ELF-1 (cell line): ENCODE measurements around the gene SCNM1.
"Not testable (repeated sequence)": the region's sequence is repeated elsewhere in the genome, so short reads cannot be mapped to it uniquely, and the experiment has no call there.

Experiments used
- DNase-seq: peaks from one replicate; pipeline ENCODE4 v3.0.0-alpha.2; 2016; ENCODE audit warnings: low read depth, low spot score

SCNM1 gene

GRCh38 chr1:151193304-151193703, 27.4 kb downstream of the SCNM1 start:
- DNase-seq = no peak

DNA sequence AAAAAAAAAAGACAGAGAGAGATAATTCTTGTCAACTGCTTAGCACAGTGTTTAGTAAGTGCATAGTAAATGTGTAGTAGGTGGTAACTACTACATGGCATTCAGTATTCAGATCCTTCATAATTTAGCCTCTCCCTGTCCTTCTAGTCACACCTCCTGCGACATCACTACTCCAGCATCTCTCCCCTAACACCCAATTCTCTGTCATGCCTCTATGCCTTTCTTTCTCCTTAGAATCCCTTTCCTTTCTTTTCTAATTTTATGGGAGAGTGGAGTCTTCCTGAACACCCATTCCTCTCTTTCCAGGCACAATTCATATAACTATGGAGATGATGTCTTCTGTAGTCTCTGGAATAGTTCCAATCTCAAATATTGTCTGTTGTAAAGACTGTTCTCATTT, 27.9 kb downstream of the SCNM1 start:
- DNase-seq = no peak

- DNase-seq = peak; percentile 39
Measured at GRCh38 chr1:151194894-151195594, 29.1 kb downstream of the SCNM1 start.

DNA sequence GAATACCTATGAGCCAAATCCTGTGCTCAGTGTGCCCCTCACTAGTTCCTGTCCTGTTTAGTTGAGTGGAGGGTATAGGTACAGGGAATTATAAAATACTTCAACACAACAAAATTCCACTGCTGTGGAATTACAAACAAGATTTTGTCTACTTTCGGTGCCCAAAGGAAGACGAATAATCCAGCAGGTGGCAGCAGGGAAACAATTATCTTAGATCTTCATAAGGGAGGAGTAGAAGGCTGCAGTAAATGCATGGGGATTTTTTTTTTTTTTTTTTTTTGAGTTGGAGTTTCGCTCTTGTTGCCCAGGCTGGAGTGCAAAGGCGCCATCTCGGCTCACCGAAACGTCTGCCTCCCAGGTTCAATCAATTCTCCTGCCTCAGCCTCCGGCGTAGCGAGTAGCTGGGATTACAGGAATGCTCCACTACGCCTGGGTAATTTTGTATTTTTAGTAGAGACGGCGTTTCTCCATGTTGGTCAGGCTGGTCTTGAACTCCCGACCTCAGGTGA, 30.4 kb downstream of the SCNM1 start:
- DNase-seq = peak; percentile 61

- DNase-seq = no peak
Measured at GRCh38 chr1:151197863-151198253, 31.9 kb downstream of the SCNM1 start.

DNA sequence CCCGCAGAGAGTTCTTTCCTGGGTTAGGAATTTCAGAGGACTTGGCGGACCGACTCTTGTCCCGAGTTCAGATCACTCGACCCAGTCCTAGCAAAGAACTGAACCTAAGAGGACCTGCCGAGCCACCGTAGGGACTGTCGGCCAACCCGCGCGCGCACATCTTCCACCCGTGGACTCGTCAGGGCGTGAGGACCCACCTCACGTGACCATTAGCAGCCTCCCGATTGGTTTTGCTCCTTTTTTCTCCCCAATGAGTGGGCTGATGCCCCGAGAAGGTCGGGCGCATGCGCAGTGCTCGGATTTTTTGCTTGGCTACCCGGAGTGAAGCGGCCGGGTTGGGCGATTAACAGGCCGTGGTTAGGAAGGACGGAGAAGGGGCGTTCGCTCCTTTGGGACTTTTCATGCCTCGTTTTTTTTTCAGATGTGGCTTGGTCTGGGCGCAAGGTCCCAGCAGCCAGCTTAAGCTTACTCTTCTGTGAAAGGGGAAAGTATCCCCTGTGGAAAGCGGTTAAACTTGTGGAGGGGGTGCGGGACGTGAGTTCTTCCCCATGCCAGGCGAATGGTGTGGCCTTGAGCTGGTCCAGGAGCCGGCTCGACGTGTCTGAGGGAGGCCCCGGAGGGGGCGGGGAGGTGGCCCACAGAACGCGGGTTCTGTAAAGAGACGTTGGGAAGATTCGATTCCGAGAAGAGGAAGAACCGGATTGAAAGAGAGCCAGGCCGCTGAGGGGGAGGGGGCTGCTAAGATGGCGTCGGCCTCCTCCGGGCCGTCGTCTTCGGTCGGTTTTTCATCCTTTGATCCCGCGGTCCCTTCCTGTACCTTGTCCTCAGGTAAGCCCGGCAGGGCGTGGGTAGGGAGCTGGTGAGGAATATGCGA, 32.5 kb downstream of the SCNM1 start, which contains the start of gene PIP5K1A:
TSS of gene PIP5K1A (plus strand) at position 299 of the 874 bp plus-strand sequence. CDS start at position 744, 445 bp downstream.
- DNase-seq = peak; percentile 98

GRCh38 chr1:151199873-151200581, 34.1 kb downstream of the SCNM1 start:
- DNase-seq = no peak

GRCh38 chr1:151205381-151205965, 39.5 kb downstream of the SCNM1 start:
- DNase-seq = not testable (repeated sequence)

- no peak for DNase-seq
Measured at GRCh38 chr1:151210830-151211229, 44.9 kb downstream of the SCNM1 start.

DNA sequence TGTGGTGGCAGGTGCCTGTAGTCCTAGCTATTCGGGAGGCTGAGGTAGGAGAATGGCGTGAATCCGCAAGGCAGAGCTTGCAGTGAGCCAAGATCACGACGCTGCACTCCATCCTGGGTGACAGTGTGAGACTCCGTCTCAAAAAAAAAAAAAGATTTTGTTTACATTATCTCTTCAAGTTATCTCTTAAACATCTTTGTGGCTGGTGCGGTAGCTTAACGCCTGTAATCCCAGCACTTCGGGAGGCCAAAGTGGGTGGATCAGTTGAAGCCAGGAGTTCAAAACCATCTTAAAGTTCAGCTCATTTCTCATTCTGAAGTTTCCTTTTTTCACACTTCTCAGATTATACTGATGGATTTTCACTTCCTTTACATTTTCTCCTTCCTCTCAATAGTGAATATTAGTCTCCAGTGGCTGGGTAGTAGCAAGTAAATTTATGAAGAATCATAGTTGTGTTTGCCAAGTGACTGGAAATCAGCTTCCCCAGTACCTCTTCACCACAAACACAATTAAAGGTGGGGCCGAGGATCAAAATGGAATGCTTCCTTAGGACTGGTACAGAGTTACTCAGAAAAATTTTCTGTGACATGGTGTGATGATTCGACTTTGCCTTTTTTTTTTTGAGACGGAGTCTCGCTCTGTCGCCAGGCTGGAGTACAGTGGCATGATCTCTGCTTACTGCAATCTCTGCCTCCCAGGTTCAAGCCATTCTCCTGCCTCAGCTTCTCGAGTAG, 46.2 kb downstream of the SCNM1 start:
- no peak for DNase-seq

- no peak for DNase-seq
Measured at GRCh38 chr1:151213560-151213959, 47.6 kb downstream of the SCNM1 start.
